C4-2B (cell line): ENCODE measurements around the gene EOGT.

Experiments
- CTCF ChIP-seq: fragments of 450-650 bp; conservative IDR thresholded peaks from 2 replicates; pipeline ENCODE4 v1.5.1; 2017; ENCODE audit warnings: mild to moderate bottlenecking
- ZFX ChIP-seq: fragments of 450-650 bp; IDR thresholded peaks from 2 replicates; pipeline ENCODE4 v1.6.1; 2017

DNA sequence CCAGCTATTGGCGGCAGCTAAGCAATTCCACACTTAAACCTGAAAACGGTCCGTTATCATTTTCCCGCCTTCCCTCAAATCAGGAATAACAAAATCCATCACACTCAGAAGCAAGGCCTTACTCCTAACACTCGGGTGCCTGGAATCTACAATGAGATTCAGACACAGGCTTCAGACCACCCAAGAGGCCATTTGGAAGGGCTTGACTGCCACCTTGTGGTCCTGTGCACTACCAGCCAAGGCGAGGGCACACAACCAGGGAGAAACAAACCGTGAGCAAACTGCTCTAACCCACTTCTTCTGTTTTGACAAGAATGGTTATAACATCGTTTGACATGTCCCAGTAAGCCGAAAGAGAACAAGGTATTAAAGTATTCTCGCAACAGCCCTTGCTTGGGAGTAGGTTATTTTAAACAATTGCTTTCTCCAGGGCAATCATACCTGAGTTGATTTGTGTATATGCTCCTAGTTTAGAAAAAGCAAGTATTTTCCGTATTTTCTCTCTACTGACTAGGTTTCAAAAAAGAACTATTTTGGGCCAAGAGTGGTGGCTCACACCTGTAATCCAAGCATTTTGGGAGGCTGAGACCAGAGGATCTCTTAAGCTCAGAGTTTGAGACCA is 41.0 kb downstream of the EOGT start:
- TF ChIP-seq CTCF: peak; percentile 85
- no peak for TF ChIP-seq ZFX
